ENCODE data around the gene GRB10. TPM values are rescaled to one million over a fixed set of nuclear protein-coding genes. Genes with fewer than 3 reads are reported as not detected.

GRB10 gene
- total and polyA plus RNA-seq, 2 experiments from 2014 or later, result 35.0 to 154 TPM

DNA sequence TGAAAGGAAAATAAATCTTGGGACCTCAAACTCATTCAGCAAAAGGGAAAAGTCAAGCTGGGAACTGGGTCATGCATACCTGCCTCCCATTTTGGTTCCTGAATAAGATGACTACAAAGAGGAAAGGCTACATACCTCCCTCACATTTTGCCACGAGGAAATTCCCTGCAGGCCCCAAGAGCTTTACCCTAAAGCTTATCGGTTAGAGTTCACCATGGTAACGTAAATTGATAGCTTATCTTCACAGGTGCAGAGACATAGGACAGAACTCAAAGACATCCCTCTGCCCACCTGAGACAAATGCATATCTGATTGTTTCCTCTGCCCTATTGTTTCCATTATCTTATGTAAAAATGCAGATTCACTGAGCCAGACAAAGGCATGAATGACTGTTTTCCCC is 31.5 kb upstream of the GRB10 start:
- H3K27ac Mint-ChIP-seq, result no peak overlapping the region

More for the DNA sequence above, 31.5 kb upstream of the GRB10 start:
- Histone ChIP-seq H3K27ac (ENCODE audit: low read depth) (no peak overlapping the region; the same call in 1 of the 2 replicates), H3K9me2 (ENCODE audit: insufficient read depth) (0 out of 2 replicates have a peak, but pooled peaks cover 5% of the 10 kb centered on the region), H3K4me1 (ENCODE audit: insufficient read depth) (peaks cover 36% of the 10 kb centered on the region), H3K79me2 (replicated peaks; ENCODE audit: insufficient read depth) (no peaks in the 10 kb centered on the region), H3K27me3 (ENCODE audit: insufficient read depth) (no peaks in the 10 kb centered on the region), H4K20me1 (replicated peaks; ENCODE audit: insufficient read depth) (no peaks in the 10 kb centered on the region), H3K4me2 (peak overlapping the region; percentile 8; the same call in 1 of the 2 replicates), H2AFZ (no peak overlapping the region), H3K4me3 (no peak overlapping the region), H3F3A (replicated peaks; ENCODE audit: low read depth) (no peaks in the 10 kb centered on the region), H3K36me3 (ENCODE audit: insufficient read depth) (no peaks in the 10 kb centered on the region)
- Mint-ChIP-seq H3K27me3 (ENCODE audit: insufficient read depth, low read depth, poor library complexity) (peaks cover 2% of the 10 kb centered on the region), H3K36me3 (ENCODE audit: low read depth) (no peaks in the 10 kb centered on the region), H3K4me1 (peaks cover 32% of the 10 kb centered on the region), H3K4me3 (no peak overlapping the region), H3K9me3 (no peaks in the 10 kb centered on the region)
- DNase-seq (ENCODE audit: low spot score), result peak; percentile 60
- TF ChIP-seq, protein P1, sequence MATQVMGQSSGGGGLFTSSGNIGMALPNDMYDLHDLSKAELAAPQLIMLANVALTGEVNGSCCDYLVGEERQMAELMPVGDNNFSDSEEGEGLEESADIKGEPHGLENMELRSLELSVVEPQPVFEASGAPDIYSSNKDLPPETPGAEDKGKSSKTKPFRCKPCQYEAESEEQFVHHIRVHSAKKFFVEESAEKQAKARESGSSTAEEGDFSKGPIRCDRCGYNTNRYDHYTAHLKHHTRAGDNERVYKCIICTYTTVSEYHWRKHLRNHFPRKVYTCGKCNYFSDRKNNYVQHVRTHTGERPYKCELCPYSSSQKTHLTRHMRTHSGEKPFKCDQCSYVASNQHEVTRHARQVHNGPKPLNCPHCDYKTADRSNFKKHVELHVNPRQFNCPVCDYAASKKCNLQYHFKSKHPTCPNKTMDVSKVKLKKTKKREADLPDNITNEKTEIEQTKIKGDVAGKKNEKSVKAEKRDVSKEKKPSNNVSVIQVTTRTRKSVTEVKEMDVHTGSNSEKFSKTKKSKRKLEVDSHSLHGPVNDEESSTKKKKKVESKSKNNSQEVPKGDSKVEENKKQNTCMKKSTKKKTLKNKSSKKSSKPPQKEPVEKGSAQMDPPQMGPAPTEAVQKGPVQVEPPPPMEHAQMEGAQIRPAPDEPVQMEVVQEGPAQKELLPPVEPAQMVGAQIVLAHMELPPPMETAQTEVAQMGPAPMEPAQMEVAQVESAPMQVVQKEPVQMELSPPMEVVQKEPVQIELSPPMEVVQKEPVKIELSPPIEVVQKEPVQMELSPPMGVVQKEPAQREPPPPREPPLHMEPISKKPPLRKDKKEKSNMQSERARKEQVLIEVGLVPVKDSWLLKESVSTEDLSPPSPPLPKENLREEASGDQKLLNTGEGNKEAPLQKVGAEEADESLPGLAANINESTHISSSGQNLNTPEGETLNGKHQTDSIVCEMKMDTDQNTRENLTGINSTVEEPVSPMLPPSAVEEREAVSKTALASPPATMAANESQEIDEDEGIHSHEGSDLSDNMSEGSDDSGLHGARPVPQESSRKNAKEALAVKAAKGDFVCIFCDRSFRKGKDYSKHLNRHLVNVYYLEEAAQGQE (IDR thresholded peaks at IDR 0.05; ENCODE audit: unreplicated experiment), result no peak
- TF ChIP-seq EZH2 (IDR thresholded peaks at IDR 0.05; ENCODE audit: low read depth, unreplicated experiment) (no peak), EZH2phosphoT487 (IDR thresholded peaks at IDR 0.05; ENCODE audit: unreplicated experiment) (no peak), CREB1 (CRISPR knock-in tag; IDR thresholded peaks at IDR 0.05; ENCODE audit: low read depth) (no peak), POLR2AphosphoS5 (IDR thresholded peaks at IDR 0.05; ENCODE audit: low read depth) (no peak), JUNB (IDR thresholded peaks at IDR 0.05; ENCODE audit: unreplicated experiment) (no peak), ZNF331 (CRISPR knock-in tag; IDR thresholded peaks at IDR 0.05; ENCODE audit: low read depth) (no peak), STAT1 (IDR thresholded peaks at IDR 0.05; ENCODE audit: unreplicated experiment) (no peak)
- TF ChIP-seq, protein P2, sequence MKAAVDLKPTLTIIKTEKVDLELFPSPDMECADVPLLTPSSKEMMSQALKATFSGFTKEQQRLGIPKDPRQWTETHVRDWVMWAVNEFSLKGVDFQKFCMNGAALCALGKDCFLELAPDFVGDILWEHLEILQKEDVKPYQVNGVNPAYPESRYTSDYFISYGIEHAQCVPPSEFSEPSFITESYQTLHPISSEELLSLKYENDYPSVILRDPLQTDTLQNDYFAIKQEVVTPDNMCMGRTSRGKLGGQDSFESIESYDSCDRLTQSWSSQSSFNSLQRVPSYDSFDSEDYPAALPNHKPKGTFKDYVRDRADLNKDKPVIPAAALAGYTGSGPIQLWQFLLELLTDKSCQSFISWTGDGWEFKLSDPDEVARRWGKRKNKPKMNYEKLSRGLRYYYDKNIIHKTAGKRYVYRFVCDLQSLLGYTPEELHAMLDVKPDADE (IDR thresholded peaks at IDR 0.05), result no peak
- TF ChIP-seq, protein P3, sequence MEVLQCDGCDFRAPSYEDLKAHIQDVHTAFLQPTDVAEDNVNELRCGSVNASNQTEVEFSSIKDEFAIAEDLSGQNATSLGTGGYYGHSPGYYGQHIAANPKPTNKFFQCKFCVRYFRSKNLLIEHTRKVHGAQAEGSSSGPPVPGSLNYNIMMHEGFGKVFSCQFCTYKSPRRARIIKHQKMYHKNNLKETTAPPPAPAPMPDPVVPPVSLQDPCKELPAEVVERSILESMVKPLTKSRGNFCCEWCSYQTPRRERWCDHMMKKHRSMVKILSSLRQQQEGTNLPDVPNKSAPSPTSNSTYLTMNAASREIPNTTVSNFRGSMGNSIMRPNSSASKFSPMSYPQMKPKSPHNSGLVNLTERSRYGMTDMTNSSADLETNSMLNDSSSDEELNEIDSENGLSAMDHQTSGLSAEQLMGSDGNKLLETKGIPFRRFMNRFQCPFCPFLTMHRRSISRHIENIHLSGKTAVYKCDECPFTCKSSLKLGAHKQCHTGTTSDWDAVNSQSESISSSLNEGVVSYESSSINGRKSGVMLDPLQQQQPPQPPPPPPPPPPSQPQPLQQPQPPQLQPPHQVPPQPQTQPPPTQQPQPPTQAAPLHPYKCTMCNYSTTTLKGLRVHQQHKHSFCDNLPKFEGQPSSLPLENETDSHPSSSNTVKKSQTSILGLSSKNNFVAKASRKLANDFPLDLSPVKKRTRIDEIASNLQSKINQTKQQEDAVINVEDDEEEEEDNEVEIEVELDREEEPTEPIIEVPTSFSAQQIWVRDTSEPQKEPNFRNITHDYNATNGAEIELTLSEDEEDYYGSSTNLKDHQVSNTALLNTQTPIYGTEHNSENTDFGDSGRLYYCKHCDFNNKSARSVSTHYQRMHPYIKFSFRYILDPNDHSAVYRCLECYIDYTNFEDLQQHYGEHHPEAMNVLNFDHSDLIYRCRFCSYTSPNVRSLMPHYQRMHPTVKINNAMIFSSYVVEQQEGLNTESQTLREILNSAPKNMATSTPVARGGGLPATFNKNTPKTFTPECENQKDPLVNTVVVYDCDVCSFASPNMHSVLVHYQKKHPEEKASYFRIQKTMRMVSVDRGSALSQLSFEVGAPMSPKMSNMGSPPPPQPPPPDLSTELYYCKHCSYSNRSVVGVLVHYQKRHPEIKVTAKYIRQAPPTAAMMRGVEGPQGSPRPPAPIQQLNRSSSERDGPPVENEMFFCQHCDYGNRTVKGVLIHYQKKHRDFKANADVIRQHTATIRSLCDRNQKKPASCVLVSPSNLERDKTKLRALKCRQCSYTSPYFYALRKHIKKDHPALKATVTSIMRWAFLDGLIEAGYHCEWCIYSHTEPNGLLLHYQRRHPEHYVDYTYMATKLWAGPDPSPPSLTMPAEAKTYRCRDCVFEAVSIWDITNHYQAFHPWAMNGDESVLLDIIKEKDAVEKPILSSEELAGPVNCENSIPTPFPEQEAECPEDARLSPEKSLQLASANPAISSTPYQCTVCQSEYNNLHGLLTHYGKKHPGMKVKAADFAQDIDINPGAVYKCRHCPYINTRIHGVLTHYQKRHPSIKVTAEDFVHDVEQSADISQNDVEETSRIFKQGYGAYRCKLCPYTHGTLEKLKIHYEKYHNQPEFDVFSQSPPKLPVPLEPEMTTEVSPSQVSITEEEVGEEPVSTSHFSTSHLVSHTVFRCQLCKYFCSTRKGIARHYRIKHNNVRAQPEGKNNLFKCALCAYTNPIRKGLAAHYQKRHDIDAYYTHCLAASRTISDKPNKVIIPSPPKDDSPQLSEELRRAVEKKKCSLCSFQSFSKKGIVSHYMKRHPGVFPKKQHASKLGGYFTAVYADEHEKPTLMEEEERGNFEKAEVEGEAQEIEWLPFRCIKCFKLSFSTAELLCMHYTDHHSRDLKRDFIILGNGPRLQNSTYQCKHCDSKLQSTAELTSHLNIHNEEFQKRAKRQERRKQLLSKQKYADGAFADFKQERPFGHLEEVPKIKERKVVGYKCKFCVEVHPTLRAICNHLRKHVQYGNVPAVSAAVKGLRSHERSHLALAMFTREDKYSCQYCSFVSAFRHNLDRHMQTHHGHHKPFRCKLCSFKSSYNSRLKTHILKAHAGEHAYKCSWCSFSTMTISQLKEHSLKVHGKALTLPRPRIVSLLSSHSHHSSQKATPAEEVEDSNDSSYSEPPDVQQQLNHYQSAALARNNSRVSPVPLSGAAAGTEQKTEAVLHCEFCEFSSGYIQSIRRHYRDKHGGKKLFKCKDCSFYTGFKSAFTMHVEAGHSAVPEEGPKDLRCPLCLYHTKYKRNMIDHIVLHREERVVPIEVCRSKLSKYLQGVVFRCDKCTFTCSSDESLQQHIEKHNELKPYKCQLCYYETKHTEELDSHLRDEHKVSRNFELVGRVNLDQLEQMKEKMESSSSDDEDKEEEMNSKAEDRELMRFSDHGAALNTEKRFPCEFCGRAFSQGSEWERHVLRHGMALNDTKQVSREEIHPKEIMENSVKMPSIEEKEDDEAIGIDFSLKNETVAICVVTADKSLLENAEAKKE (CRISPR knock-in tag; IDR thresholded peaks at IDR 0.05), result no peak
- TF ChIP-seq, protein P4, sequence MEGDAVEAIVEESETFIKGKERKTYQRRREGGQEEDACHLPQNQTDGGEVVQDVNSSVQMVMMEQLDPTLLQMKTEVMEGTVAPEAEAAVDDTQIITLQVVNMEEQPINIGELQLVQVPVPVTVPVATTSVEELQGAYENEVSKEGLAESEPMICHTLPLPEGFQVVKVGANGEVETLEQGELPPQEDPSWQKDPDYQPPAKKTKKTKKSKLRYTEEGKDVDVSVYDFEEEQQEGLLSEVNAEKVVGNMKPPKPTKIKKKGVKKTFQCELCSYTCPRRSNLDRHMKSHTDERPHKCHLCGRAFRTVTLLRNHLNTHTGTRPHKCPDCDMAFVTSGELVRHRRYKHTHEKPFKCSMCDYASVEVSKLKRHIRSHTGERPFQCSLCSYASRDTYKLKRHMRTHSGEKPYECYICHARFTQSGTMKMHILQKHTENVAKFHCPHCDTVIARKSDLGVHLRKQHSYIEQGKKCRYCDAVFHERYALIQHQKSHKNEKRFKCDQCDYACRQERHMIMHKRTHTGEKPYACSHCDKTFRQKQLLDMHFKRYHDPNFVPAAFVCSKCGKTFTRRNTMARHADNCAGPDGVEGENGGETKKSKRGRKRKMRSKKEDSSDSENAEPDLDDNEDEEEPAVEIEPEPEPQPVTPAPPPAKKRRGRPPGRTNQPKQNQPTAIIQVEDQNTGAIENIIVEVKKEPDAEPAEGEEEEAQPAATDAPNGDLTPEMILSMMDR (conservative IDR thresholded peaks at IDR 0.05; ENCODE audit: low read depth in 2 of 2), result no peak
- ATAC-seq, result peak; percentile 25; the same call in 2 of the 3 replicates

All from GM23338 (cell line).